GM12891 (cell line): ENCODE measurements around the gene POLD2.

Source experiments
- DNase-seq: peaks from one replicate; pipeline ENCODE4 v3.0.0; 2011; ENCODE audit warnings: low spot score; ENCODE audit not compliant: insufficient read length
- FAIRE-seq: peaks from 2 replicates; lab custom pipeline; 2011; peaks lifted over from hg19 to GRCh38; lab: Jason Lieb, UNC
- PAX5 ChIP-seq: IDR thresholded peaks from 2 replicates; pipeline ENCODE4 v1.6.1; 2011; ENCODE audit warnings: low read length, moderate library complexity, mild to moderate bottlenecking; ENCODE audit not compliant: insufficient read depth, severe bottlenecking
- POLR2A ChIP-seq: IDR thresholded peaks from 2 replicates; pipeline ENCODE4 v1.6.1; 2011; ENCODE audit warnings: low read depth, low read length, control low read depth
- POLR2AphosphoS5 ChIP-seq: IDR thresholded peaks from 2 replicates; pipeline ENCODE4 v1.6.1; 2011; ENCODE audit warnings: low read depth, low read length, control low read depth
- POU2F2 ChIP-seq: IDR thresholded peaks from 2 replicates; pipeline ENCODE4 v1.6.1; 2011; ENCODE audit warnings: low read depth, mild to moderate bottlenecking, control low read depth, low read length, moderate library complexity
- SPI1 ChIP-seq: IDR thresholded peaks from 2 replicates; pipeline ENCODE4 v1.6.1; 2011; ENCODE audit warnings: low read depth, low read length, control low read depth
- TAF1 ChIP-seq: IDR thresholded peaks from 2 replicates; pipeline ENCODE4 v1.6.1; 2011; ENCODE audit warnings: low read depth, low read length, control low read depth

Gene POLD2

DNA sequence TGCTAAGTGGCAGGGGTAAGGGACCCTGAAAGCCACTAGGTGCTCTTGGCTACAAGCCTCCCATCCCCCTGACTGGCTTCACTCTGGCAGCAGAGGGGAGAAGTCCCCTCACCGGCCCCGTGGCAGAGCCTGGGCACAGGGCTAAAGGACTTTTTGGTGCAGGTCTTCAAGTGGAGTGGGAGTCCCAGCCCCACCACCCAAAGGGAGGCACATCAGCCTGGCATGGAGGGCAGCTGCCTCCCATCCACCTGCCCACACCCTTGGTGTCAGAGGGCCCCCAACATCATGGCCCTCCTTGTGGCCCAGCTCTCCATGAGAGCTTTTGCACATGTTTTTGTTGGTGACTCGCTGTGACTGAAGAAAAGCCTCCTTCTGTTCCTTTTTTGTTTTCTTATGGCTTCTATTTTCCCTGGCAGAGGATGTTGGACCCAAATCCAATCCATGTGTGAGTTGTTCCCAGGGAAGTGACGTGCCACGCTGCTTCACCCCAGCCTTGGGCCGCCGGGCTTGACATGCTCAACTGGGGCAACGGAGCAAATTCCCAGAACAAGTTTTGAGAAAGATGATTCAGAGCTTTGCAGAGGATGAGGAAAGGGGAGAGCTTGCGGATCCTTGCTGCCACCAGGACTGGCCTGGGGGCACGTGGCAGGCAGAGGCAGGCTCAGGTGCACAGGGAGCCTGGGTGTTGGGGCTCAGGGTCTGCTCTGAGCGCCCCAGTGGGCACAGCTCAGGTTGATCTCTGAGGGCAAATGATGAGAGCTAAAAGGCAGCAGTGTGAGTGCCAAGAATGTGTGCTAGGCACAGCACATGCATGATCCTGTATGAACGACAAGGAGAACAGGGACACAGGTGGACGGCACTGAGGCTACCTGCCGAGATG, 21.1 kb downstream of the POLD2 start:
- no peak for TF ChIP-seq TAF1
- no peak for TF ChIP-seq POLR2AphosphoS5
- no peak for TF ChIP-seq SPI1
- TF ChIP-seq POLR2A, result no peak
- TF ChIP-seq PAX5, result no peak
- TF ChIP-seq POU2F2, result no peak

GRCh38 chr7:44101303-44101965, 21.9 kb downstream of the POLD2 start:
- DNase-seq, result no peak
- TF ChIP-seq SPI1 (no peak), TAF1 (no peak), POLR2AphosphoS5 (no peak), PAX5 (no peak), POU2F2 (no peak), POLR2A (no peak)
- no peak for FAIRE-seq

More for the DNA sequence above, 21.1 kb downstream of the POLD2 start:
- DNase-seq (no peak), FAIRE-seq (no peak)

DNA sequence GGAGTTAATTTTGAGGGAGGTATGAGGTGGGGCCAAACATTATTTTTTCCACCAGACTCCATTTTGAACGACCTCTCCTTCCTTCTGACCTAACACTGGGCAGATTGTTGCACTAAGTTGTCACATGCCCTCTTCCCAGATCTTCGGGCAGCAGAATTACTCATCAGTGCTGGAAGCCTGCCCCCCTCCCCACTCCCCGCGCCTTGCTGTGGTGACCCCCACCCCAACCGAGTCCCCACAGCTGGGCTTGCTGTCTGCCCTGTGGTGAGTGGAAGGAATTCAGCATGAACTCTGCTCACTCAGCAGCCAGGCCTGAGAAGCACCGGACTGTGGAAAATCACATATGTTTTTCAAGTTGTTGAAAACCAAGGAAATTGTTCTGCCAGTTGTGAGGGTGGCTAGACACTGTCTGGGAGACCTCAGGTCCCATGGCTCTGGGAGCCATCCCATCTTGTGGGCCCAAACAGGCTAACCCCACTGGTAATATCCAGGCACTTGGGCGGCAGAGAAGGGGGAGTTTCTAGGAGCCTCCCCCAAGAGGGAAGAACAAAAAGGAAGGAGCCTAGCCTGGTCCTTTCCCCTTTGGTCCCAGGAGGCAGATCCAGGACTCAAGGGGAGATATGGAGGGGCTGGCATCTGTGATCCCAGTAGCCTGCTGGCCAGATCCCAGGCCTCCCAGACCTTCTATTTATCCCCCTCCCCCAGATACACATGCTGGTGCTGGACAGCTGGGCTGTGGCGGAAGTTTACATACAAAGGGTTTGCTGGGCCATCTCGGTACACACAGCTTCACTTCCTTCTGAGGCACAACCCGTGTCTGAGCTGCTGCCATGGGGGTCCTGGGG, 22.7 kb downstream of the POLD2 start:
- FAIRE-seq (peak; percentile 65), DNase-seq (no peak)
- TF ChIP-seq POU2F2 (no peak), SPI1 (no peak), TAF1 (no peak), POLR2AphosphoS5 (no peak), POLR2A (no peak), PAX5 (no peak)

DNA sequence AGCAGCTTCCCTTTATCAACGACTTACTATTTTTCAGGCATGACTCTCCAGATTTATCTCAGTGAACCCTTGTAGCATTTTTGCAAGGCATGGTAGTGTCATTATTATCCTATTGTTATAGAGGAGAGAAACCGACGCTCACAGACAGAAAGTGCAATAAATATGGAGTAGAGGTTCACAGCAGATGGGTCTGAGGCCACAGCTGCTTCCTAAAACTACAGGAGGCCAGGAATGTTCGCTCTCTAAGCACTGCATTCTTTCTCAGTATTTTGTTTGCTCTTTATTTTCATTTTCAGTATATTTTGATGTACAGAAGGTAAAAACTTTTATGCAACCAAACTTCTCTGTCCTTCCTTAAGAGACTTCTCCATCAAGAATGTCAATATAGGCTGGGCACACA, 23.7 kb downstream of the POLD2 start:
- DNase-seq (no peak), FAIRE-seq (no peak)
- TF ChIP-seq POLR2AphosphoS5, result no peak
- no peak for TF ChIP-seq POLR2A
- no peak for TF ChIP-seq PAX5
- no peak for TF ChIP-seq TAF1
- no peak for TF ChIP-seq POU2F2
- TF ChIP-seq SPI1, result no peak

GRCh38 chr7:44098092-44099068, 25.0 kb downstream of the POLD2 start:
- TF ChIP-seq SPI1 (no peak), POLR2AphosphoS5 (no peak), POU2F2 (no peak), TAF1 (no peak), PAX5 (no peak), POLR2A (no peak)

DNA sequence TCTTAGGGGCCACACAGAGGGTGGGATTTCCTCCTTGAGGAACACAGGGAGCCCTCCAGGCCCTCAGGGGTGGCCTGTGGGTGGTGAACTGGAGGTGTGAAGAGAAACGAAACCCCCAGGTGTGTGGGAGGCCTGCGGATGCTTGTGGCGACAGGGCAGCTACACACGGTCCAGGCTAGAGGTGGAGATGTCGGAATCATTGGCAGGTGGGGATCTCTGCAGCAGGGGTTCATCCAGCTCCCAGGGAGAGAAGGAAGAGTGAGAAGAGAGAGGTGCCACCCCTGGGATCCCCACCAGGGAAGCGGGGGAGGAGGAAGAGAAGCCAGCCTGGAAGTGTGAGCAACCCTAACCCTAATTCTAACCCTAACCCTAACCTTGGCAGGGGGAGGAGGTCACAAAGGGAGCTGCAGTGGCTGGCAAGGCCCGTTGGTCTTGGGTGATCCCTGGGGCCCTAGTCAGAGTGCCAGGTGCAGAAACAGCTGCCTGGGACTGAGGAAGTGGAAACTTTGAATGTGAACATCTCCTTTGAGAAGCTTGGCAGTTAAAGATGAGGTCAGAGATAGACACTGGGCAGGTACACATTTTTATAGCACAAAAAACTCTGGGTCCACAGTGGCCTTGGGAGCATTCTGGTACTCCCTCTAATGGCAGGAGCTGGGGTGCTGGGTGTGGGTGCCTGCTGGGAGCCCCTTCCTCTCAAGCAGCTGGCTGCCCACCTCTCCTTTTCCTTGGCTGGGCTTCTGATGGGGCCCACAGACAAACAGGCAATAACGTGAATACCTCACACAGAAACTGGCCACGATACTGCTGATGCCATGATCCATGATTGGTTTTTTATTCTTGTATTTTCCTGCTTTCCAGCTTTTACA, 26.1 kb downstream of the POLD2 start:
- DNase-seq (no peak), FAIRE-seq (peak; percentile 93)
- TF ChIP-seq TAF1, result no peak
- peak; percentile 83 for TF ChIP-seq SPI1

More at GRCh38 chr7:44098092-44099068, 25.0 kb downstream of the POLD2 start:
- no peak for FAIRE-seq
- DNase-seq, result no peak

DNA sequence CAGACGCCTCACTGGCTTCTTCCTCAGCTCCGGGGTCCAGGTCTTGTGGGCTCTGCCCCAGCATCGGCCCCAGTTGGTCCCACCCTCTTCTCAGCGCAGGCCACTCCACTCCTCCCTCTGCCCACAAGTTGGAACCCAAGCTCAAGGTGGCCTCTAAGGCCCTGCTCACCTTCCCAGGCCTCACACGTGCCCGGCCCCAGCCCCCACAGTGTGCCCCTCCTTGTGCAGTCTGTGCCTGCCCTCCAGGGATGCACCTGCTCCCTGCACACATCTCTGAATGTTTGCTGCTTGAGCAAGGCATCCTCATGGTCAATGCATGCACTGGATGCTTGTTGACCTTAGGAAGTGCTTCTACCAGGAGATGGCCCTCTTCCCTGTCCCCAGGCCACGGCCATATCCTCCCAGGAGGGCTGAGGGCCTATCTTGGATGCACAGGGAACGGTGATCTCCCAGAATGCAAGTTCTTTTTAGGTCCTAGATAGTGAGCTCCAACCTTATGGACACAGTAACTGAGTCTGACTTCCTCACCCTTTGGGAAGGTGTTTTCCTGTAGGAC, 26.9 kb downstream of the POLD2 start:
- no peak for TF ChIP-seq POU2F2
- no peak for TF ChIP-seq POLR2A
- no peak for TF ChIP-seq TAF1
- no peak for TF ChIP-seq PAX5
- no peak for TF ChIP-seq SPI1
- no peak for TF ChIP-seq POLR2AphosphoS5
- peak; percentile 71 for FAIRE-seq
- DNase-seq, result no peak

DNA sequence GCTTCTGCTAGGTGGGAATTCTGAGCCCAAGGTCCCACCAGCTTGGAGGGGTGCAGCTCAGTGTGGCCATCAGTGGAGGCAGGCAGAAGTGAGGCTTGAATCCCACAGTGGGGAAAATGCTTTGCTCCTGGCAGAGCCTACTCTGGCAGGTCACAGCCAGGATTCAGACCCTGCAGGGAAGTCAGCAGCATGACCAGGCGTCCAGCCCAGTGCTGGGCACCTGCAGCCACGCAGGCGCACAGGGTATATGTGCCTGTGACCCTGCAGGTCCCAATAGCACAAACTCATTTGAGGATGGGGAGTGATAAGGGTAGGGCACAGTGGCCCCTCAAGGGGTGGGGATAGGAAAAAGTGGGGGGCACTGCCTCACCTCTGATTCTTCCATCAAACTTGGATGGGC, 27.6 kb downstream of the POLD2 start:
- no peak for FAIRE-seq
- TF ChIP-seq PAX5, result no peak
- no peak for TF ChIP-seq POLR2A
- no peak for TF ChIP-seq POLR2AphosphoS5
- no peak for TF ChIP-seq SPI1
- no peak for TF ChIP-seq POU2F2
- TF ChIP-seq TAF1, result no peak
- no peak for DNase-seq
